ENCODE data around the gene DEF6.

DEF6 gene

GRCh38 chr6:35370785-35371493 is 73.3 kb downstream of the DEF6 start:
- WGBS (ENCODE audit: extremely low coverage, insufficient coverage, low lambda C conversion rate): no CpG with 5 or more reads among the region's 9 CpGs
- no peak overlapping the region for H3K56ac ChIP-seq (ENCODE audit: low read length)
- no peak for DNase-seq

More at GRCh38 chr6:35370785-35371493, 73.3 kb downstream of the DEF6 start:
- Histone ChIP-seq H2BK5ac (ENCODE audit: low read length) (no peak overlapping the region), H3K4me1 (ENCODE audit: control insufficient read depth, low read depth, low read length) (no peaks in the 10 kb centered on the region), H2BK120ac (ENCODE audit: low read depth, low read length) (no peak overlapping the region), H3K27ac (ENCODE audit: low read depth, low read length) (no peak overlapping the region), H3K79me2 (ENCODE audit: control insufficient read depth, insufficient read depth, low read length) (no peaks in the 10 kb centered on the region), H3K4me2 (ENCODE audit: low read length) (no peak overlapping the region), H3K4me3 (ENCODE audit: low read length) (no peak overlapping the region), H3K9ac (ENCODE audit: low read length) (no peak overlapping the region), H2AK5ac (ENCODE audit: low read length) (no peak overlapping the region), H3K23ac (ENCODE audit: low read length) (no peak overlapping the region), H3K4ac (ENCODE audit: low read depth, low read length) (no peak overlapping the region), H3K79me1 (ENCODE audit: low read length) (peaks cover 3% of the 10 kb centered on the region), H3K18ac (ENCODE audit: low read length) (no peak overlapping the region), H3K36me3 (ENCODE audit: control insufficient read depth, insufficient read depth, low read length) (no peaks in the 10 kb centered on the region), H4K8ac (ENCODE audit: low read depth, low read length) (no peak overlapping the region), H4K5ac (ENCODE audit: low read length) (no peak overlapping the region), H2BK15ac (replicated peaks; ENCODE audit: low read depth) (no peak overlapping the region), H3K27me3 (ENCODE audit: insufficient read depth, low read length, poor library complexity) (no peaks in the 10 kb centered on the region)
